Fibroblast of pulmonary artery (primary cell): ENCODE measurements around the gene CFAP54.
"Not testable (repeated sequence)": the region's sequence is repeated elsewhere in the genome, so short reads cannot be mapped to it uniquely, and the experiment has no call there.

Experiments
- DNase-seq: peaks from one replicate; pipeline ENCODE4 v3.0.0-alpha.2; 2010; ENCODE audit warnings: low read depth
- H3K4me3 ChIP-seq: replicated peaks from 2 replicates; pipeline ENCODE4 v1.5.1; 2011; ENCODE audit warnings: low read depth, mild to moderate bottlenecking, control low read depth, low read length, moderate library complexity
- CTCF ChIP-seq: IDR thresholded peaks from 2 replicates; pipeline ENCODE4 v1.5.1; 2011; ENCODE audit warnings: mild to moderate bottlenecking, control low read depth, low read length, inconsistent platforms; ENCODE audit errors: missing control alignments

CFAP54 gene

DNA sequence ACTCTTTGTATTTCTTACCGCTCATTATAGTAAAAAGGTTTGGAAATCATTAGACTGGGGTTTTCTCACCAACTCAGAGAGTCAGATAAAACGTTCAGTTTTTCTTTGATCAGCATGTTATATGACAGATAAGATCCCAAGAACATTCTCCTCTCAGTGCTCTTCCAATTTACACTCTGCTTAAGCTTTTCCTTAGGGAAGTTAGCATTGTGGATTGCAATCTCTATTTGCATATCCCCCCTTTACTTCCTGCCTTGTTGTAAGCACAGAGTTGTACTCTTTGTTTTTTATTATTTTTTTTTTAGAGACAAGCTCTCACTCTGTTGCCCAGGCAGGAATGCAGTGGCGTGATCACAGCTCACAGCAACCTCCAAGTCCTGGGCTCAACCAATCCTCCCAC, 11.4 kb upstream of the CFAP54 start:
- no peak for DNase-seq
- H3K4me3 ChIP-seq = no peak overlapping the region
- TF ChIP-seq CTCF = no peak

- TF ChIP-seq CTCF = no peak
- no peak overlapping the region for H3K4me3 ChIP-seq
- DNase-seq = no peak
Observed at GRCh38 chr12:96482086-96482485, 7.3 kb upstream of the CFAP54 start.

DNA sequence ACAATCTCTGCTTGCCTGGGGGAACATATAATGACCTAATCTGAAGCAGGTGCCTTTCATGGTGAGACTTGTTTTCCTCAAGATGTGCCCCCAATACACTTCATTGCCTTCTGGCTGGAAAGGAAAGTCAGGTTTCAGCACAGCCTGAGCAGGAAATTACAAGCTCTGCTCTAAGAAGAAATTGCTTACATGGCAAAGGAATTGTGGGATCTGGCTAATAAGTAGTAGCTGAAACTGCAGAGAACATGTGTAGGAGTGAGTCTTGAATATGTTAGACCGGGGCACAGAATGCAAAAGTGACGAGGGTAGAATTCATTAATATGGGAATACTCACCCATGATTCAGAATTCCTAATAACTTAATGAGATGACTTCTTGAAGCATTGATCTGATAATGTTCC, 6.3 kb upstream of the CFAP54 start:
- no peak for DNase-seq
- H3K4me3 ChIP-seq = no peak overlapping the region
- TF ChIP-seq CTCF = no peak

DNA sequence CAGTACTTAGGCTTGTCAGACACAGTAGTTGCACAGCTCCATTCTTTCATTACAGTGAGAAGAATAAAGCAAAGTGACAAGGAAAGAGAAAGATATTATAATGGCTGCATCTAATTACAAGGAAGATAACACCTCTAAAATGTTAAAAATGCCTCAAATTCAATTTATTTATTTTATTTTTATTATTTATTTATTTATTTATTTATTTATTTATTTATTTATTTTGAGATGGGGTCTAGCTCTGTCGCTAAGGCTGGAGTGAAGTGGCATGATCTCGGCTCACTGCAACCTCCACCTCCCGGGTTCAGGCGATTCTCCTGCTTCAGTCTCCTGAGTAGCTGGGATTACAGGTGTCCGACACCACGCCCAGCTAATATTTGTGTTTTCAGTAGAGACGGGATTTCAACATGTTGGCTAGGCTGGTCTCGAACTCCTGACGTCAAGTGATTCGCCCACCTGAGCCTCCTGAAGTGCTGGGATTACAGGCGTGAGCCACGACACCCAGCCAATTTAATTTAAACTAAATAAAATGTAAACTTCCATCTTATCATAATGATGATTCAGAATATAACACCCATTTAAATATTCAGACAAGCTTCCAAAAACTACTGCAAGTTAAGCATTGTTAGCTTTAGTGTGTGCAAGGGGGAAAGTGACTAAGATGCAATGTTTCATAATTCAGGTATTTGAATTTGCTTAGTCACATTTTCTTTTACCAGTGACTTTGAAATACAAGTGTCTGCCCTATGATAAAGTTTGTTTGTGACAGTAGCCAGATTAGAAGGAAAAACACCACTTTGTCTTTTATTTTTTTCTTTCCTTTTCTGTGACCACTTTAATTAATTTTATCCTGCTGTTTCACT, 2.4 kb upstream of the CFAP54 start:
- DNase-seq = peak; percentile 85
- H3K4me3 ChIP-seq = no peak overlapping the region
- no peak for TF ChIP-seq CTCF

DNA sequence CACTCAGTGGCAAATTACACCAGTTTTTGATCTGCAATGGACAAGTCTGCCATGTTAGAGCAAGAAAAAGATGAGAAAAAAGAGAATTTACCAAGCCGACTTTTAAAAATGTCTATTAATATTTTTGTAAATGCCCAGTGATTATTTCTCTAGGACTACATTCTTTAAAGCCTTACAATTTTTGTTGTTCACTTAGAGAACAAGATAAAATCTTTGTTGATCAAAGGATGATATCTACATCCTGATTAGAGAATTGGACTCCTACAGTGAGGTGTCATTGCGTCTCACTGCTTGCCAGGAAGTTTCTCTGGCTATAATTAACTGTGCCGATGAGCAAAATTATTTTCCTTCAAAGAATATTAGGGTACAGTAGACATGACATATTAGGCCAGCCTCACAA, 1.7 kb upstream of the CFAP54 start:
- no peak for TF ChIP-seq CTCF
- H3K4me3 ChIP-seq = no peak overlapping the region
- DNase-seq = no peak

- DNase-seq = peak; percentile 45
- H3K4me3 ChIP-seq = no peak overlapping the region
- no peak for TF ChIP-seq CTCF
Observed at GRCh38 chr12:96493106-96493505, 3.7 kb downstream of the CFAP54 start.

DNA sequence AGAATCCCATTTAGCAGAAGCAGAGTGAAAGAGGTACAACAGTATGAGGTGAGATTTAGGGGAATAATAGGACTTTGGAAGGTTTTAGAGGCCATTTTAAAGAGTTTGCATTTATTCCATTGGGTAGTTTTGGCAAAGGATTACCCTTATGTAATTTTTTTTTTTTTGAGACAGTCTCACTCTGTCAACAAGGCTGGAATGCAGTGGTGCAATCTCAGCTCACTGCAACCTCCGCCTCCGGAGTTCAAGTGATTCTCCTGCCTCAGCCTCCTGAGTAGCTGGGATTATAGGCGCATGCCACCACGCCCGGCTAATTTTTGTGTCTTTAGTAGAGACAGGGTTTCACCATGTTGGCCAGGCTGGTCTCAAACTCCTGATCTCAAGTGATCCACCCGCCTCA, 4.8 kb downstream of the CFAP54 start:
- not testable (repeated sequence) for H3K4me3 ChIP-seq
- DNase-seq = peak; percentile 40
